B cell (primary cell): ENCODE results near the gene ZNF503. TPM values are rescaled to one million over a fixed set of nuclear protein-coding genes. Genes with fewer than 3 reads are reported as not detected.

Experiments used
- ATAC-seq: fragments of 200-7000 bp; cut with Tn5 transposase; one replicate; pipeline ENCODE4 v1.10.0; 2021; ENCODE audit warnings: low read depth, mild to moderate bottlenecking, moderate number of reproducible peaks, moderate library complexity
- CTCF ChIA-PET: fragments of 350-600 bp; sonication (Branson Sonifier 250); formaldehyde crosslinking; loops from one replicate; lab custom pipeline; 2021; ENCODE audit warnings: antibody characterized with exemption, inconsistent platforms; lab: Charles Lee
- POLR2A ChIA-PET: fragments of 350-600 bp; sonication (Branson Sonifier 250); formaldehyde crosslinking; loops from one replicate; lab custom pipeline; 2021; ENCODE audit warnings: antibody characterized with exemption; lab: Charles Lee
- DNase-seq: peaks from one replicate; pipeline ENCODE4 v3.0.0; 2013
- H2AFZ ChIP-seq: 2 replicates; pipeline ENCODE4 v1.6.1; 2012; ENCODE audit warnings: mild to moderate bottlenecking, low read depth, low read length; ENCODE audit not compliant: insufficient read depth, poor library complexity, severe bottlenecking
- H3K27ac ChIP-seq, 2 donors: 1 replicate in 1 of 2; 2 replicates in 1 of 2; pipeline ENCODE4 v1.5.1; 2012 to 2013; ENCODE audit warnings: low read length in 2 of 2, mild to moderate bottlenecking in 2 of 2, moderate library complexity in 1 of 2
- H3K27me3 ChIP-seq, 4 experiments: fragments of 200-600 bp in 1 of 4; sonication (generic) in 1 of 4; replicated peaks in 1 of 4; 1 replicate in 2 of 4; 2 replicates in 2 of 4; pipeline versions ENCODE4 v1.6.1 to v1.7.0; 2013 to 2016; ENCODE audit warnings: low read length in 3 of 4, mild to moderate bottlenecking in 2 of 4, mixed read lengths in 1 of 4, moderate library complexity in 1 of 4; ENCODE audit not compliant: insufficient read depth in 4 of 4, control insufficient read depth in 3 of 4; ENCODE audit errors: control extremely low read depth in 1 of 4
- H3K36me3 ChIP-seq, 2 experiments: replicated peaks in 1 of 2; 1 replicate in 1 of 2; 2 replicates in 1 of 2; pipeline versions ENCODE4 v1.6.1 to v1.7.1; 2013; ENCODE audit warnings: low read length in 1 of 2; ENCODE audit not compliant: insufficient read depth in 2 of 2, control insufficient read depth in 1 of 2; ENCODE audit errors: control extremely low read depth in 1 of 2, extremely low read depth in 1 of 2
- H3K4me1 ChIP-seq, 2 donors: fragments of 200-600 bp in 1 of 2; sonication (generic) in 1 of 2; 1 replicate in 1 of 2; 2 replicates in 1 of 2; pipeline versions ENCODE4 v1.5.1 to v1.6.1; 2013 to 2017; ENCODE audit warnings: low read length in 2 of 2; ENCODE audit not compliant: control insufficient read depth in 2 of 2, insufficient read depth in 2 of 2
- H3K4me2 ChIP-seq: replicated peaks from 2 replicates; pipeline ENCODE3; 2012; ENCODE audit warnings: mild to moderate bottlenecking, low read depth, low read length; ENCODE audit not compliant: poor library complexity, severe bottlenecking
- H3K4me3 ChIP-seq, 5 experiments: fragments of 200-600 bp in 1 of 5; sonication (generic) in 1 of 5; 1 replicate in 3 of 5; 2 replicates in 2 of 5; pipeline versions ENCODE4 v1.5.1 to v1.7.0; 2011 to 2016; ENCODE audit warnings: low read length in 4 of 5, mild to moderate bottlenecking in 4 of 5, low read depth in 2 of 5, control low read depth in 1 of 5, moderate library complexity in 1 of 5; ENCODE audit not compliant: insufficient read depth in 1 of 5; ENCODE audit errors: control extremely low read depth in 1 of 5, extremely low read depth in 1 of 5
- H3K79me2 ChIP-seq: fragments of 200-600 bp; sonication (generic); one replicate; pipeline ENCODE4 v1.6.0; 2016; ENCODE audit warnings: low read length; ENCODE audit not compliant: control insufficient read depth, insufficient read depth
- H3K9ac ChIP-seq: fragments of 200-600 bp; sonication (generic); 2 replicates; pipeline ENCODE4 v1.6.1; 2017; ENCODE audit warnings: mild to moderate bottlenecking, low read length, moderate library complexity
- H3K9me3 ChIP-seq, 3 donors: one replicate each; pipeline versions ENCODE4 v1.6.1 to v1.7.1; 2013; ENCODE audit warnings: low read length in 2 of 3; ENCODE audit not compliant: control insufficient read depth in 2 of 3, insufficient read depth in 1 of 3; ENCODE audit errors: control extremely low read depth in 1 of 3
- H4K20me1 ChIP-seq: 2 replicates; pipeline ENCODE4 v1.6.0; 2012; ENCODE audit warnings: mild to moderate bottlenecking, low read length; ENCODE audit not compliant: insufficient read depth, control insufficient read depth, poor library complexity, severe bottlenecking
- H3K27ac Mint-ChIP-seq: one replicate; pipeline ENCODE4 v1.8.0; 2021; ENCODE audit warnings: mixed read lengths
- H3K27me3 Mint-ChIP-seq: one replicate; pipeline ENCODE4 v1.8.0; 2021; ENCODE audit warnings: mixed read lengths
- H3K4me1 Mint-ChIP-seq: one replicate; pipeline ENCODE4 v1.8.0; 2021; ENCODE audit warnings: mixed read lengths
- H3K4me3 Mint-ChIP-seq: one replicate; pipeline ENCODE4 v1.8.0; 2021; ENCODE audit warnings: mixed read lengths
- H3K9me3 Mint-ChIP-seq: one replicate; pipeline ENCODE4 v1.8.0; 2022; ENCODE audit warnings: mixed read lengths; ENCODE audit not compliant: insufficient read depth
- CTCF ChIP-seq: fragments of 200-600 bp; IDR thresholded peaks from one replicate; pipeline ENCODE4 v1.8.0; 2022; ENCODE audit warnings: antibody characterized with exemption, mild to moderate bottlenecking
- EZH2 ChIP-seq: IDR thresholded peaks from 2 replicates; pipeline ENCODE4 v1.6.1; 2012; ENCODE audit warnings: borderline replicate concordance, low read depth, mild to moderate bottlenecking, moderate library complexity, low read length; ENCODE audit not compliant: insufficient read depth, poor library complexity, severe bottlenecking
- WGBS: methylation state at CpG from one replicate; pipeline ENCODE4 v1.1.5; 2013; ENCODE audit warnings: missing lambda C conversion rate; ENCODE audit not compliant: insufficient coverage; 5-methylcytosine and 5-hydroxymethylcytosine counted together
- intact Hi-C: fragments of 100-400 bp; cut with micrococcal nuclease; formaldehyde crosslinking; loops from one replicate; pipeline ENCODE4 v1.10.0; 2022
- polyA plus RNA-seq: library from polyadenylated mRNA; depleted of rRNA; stranded (reverse); fragments of >200 nt; gene quantifications from 2 replicates; pipeline ENCODE4 v1.2.3, GENCODE V29; 2012
- total RNA-seq, 2 donors: library from RNA; stranded (reverse); fragments of 120-200 nt in 1 of 2; gene quantifications; 1 replicate in 1 of 2; 2 replicates in 1 of 2; pipeline versions ENCODE4 v1.2.3 to v1.2.4, GENCODE V29; 2013 to 2022

The ZNF503 gene
- total and polyA plus RNA-seq, 2 donors (not counting 1 experiment from before 2014, with no cell fraction given) = 0.04 TPM; not detected in 1

- peak; percentile 17 for DNase-seq
- Mint-ChIP-seq H3K4me3 (peak overlapping the region; percentile 65), H3K9me3 (no peaks in the 10 kb centered on the region), H3K27ac (no peak overlapping the region), H3K27me3 (peaks cover 69% of the 10 kb centered on the region), H3K4me1 (peaks cover 35% of the 10 kb centered on the region)
- Histone ChIP-seq H3K4me2 (peak overlapping the region; percentile 86), H3K36me3 (no peaks in the 10 kb centered on the region), H3K79me2 (no peaks in the 10 kb centered on the region), H2AFZ (peak overlapping the region; percentile 34), H3K9me3 (peaks cover 0 to 59% (median 1%) of the 10 kb centered on the region in 3 donors), H4K20me1 (no peaks in the 10 kb centered on the region), H3K27ac (no peak overlapping the region), H3K9ac (peak overlapping the region; percentile 15), H3K4me3 (peak overlapping the region in 3 of 5 experiments; percentile 11 to 61 (median 51)), H3K27me3 (peaks cover 0 to 77% (median 38%) of the 10 kb centered on the region in 4 experiments), H3K4me1 (peaks cover 40 to 47% of the 10 kb centered on the region in 2 donors)
- ATAC-seq = no peak
- TF ChIP-seq CTCF (no peak), EZH2 (no peak)
- POLR2A ChIA-PET = no interaction called here
- 3% methylated on average over 60 of the region's 68 CpGs for WGBS
- CTCF ChIA-PET = no interaction called here
- intact Hi-C loops = no loop called here
Observed at GRCh38 chr10:75407713-75408508, 6.3 kb upstream of the ZNF503 start.

- Mint-ChIP-seq H3K4me3 (peak overlapping the region; percentile 65), H3K9me3 (no peaks in the 10 kb centered on the region), H3K4me1 (peaks cover 41% of the 10 kb centered on the region), H3K27ac (no peak overlapping the region), H3K27me3 (peaks cover 76% of the 10 kb centered on the region)
- H3K36me3 ChIP-seq = no peaks in the 10 kb centered on the region
- no peak overlapping the region for H3K27ac ChIP-seq
- intact Hi-C loops = no loop called here
- H2AFZ ChIP-seq = peak overlapping the region; percentile 34
- H3K4me1 ChIP-seq = peaks cover 46 to 53% of the 10 kb centered on the region in 2 donors
- POLR2A ChIA-PET = no interaction called here
- H3K9me3 ChIP-seq = peaks cover 0 to 63% (median 1%) of the 10 kb centered on the region in 3 donors
- H3K4me3 ChIP-seq = peak overlapping the region in 3 of 5 experiments; percentile 5 to 61 (median 19)
- H3K27me3 ChIP-seq = peaks cover 0 to 84% (median 41%) of the 10 kb centered on the region in 4 experiments
- DNase-seq = peak; percentile 7
- no peak for ATAC-seq
- CTCF ChIA-PET = no interaction called here
- WGBS = 24% methylated on average over 37 of the region's 37 CpGs
- peak overlapping the region; percentile 86 for H3K4me2 ChIP-seq
- H4K20me1 ChIP-seq = no peaks in the 10 kb centered on the region
- H3K9ac ChIP-seq = no peak overlapping the region
- TF ChIP-seq EZH2 = no peak
- TF ChIP-seq CTCF = no peak
- no peaks in the 10 kb centered on the region for H3K79me2 ChIP-seq
Observed at GRCh38 chr10:75407224-75407712, 5.7 kb upstream of the ZNF503 start.
